BLaER1 treated with 17β-estradiol and CSF1 and Interleukin-3, amounts not matched to agents 10 nM and 100 nM (cell line): Measurements from ENCODE around the gene CELA2B.
A peak's percentile ranks its signal among the peaks of the same experiment; 100 is the strongest.
"Not testable (repeated sequence)": the region's sequence is repeated elsewhere in the genome, so short reads cannot be mapped to it uniquely, and the experiment has no call there.

Experiments used
- H3K27ac ChIP-seq, 11 experiments: shearing (Covaris generic); formaldehyde crosslinking; 2 replicates each; pipeline ENCODE4 v1.8.1; 2022
- H3K27me3 ChIP-seq, 11 experiments: shearing (Covaris generic); formaldehyde crosslinking; 2 replicates each; pipeline ENCODE4 v1.8.1; 2022
- H3K36me3 ChIP-seq, 11 experiments: shearing (Covaris generic); formaldehyde crosslinking; 2 replicates each; pipeline ENCODE4 v1.8.1; 2022
- H3K4me1 ChIP-seq, 10 experiments: shearing (Covaris generic); formaldehyde crosslinking; 2 replicates each; pipeline ENCODE4 v1.8.1; 2022
- H3K4me2 ChIP-seq, 11 experiments: shearing (Covaris generic); formaldehyde crosslinking; 2 replicates each; pipeline ENCODE4 v1.8.1; 2022
- H3K4me3 ChIP-seq, 10 experiments: shearing (Covaris generic); formaldehyde crosslinking; 2 replicates each; pipeline ENCODE4 v1.8.1; 2022
- H3K9ac ChIP-seq, 11 experiments: shearing (Covaris generic); formaldehyde crosslinking; 2 replicates each; pipeline ENCODE4 v1.8.1; 2022
- H3K9me3 ChIP-seq, 11 experiments: shearing (Covaris generic); formaldehyde crosslinking; replicated peaks in 1 of 11; 2 replicates each; pipeline ENCODE4 v1.8.1; 2022
- H4K20me1 ChIP-seq, 11 experiments: shearing (Covaris generic); formaldehyde crosslinking; 2 replicates each; pipeline ENCODE4 v1.8.1; 2022
- Cebpa-rat ChIP-seq, 11 experiments: shearing (Covaris generic); IDR thresholded peaks; 2 replicates each; pipeline ENCODE4 v1.8.1; 2022

CELA2B gene

GRCh38 chr1:15515022-15515663 is 39.2 kb downstream of the CELA2B start:
- Histone ChIP-seq H3K27me3 (no peaks in the 10 kb centered on the region), H3K36me3 (peaks cover 21 to 50% (median 34%) of the 10 kb centered on the region in 11 experiments), H4K20me1 (peaks cover 0 to 3% (median 0%) of the 10 kb centered on the region in 11 experiments; a peak in 3 of 22 replicates), H3K4me1 (peaks cover 14 to 36% (median 26%) of the 10 kb centered on the region in 10 experiments), H3K4me3 (no peak overlapping the region), H3K4me2 (peak overlapping the region; percentile 33 to 86 (median 67)), H3K9me3 (no peaks in the 10 kb centered on the region), H3K27ac (peak overlapping the region in 8 of 11 experiments; percentile 7 to 86 (median 57); a peak in 14 of 22 replicates), H3K9ac (peak overlapping the region in 2 of 11 experiments; percentile 3 to 58; a peak in 3 of 22 replicates)
- no peak for TF ChIP-seq Cebpa-rat (IDR thresholded peaks at IDR 0.05)

GRCh38 chr1:15519625-15520024 is 43.7 kb downstream of the CELA2B start:
- Histone ChIP-seq H3K27ac (no peak overlapping the region), H3K4me1 (peaks cover 28 to 55% (median 44%) of the 10 kb centered on the region in 10 experiments), H3K36me3 (peaks cover 16 to 24% (median 20%) of the 10 kb centered on the region in 11 experiments; a peak in 21 of 22 replicates), H3K4me2 (no peak overlapping the region), H3K9ac (no peak overlapping the region), H4K20me1 (peaks cover 0 to 11% (median 0%) of the 10 kb centered on the region in 11 experiments; a peak in 5 of 22 replicates), H3K4me3 (no peak overlapping the region), H3K9me3 (no peaks in the 10 kb centered on the region), H3K27me3 (no peaks in the 10 kb centered on the region)
- TF ChIP-seq Cebpa-rat (IDR thresholded peaks at IDR 0.05) = no peak

- not testable (repeated sequence) for H3K9ac ChIP-seq, H3K27me3 ChIP-seq, H3K27ac ChIP-seq, H3K4me3 ChIP-seq, H3K9me3 ChIP-seq
- Histone ChIP-seq H3K4me2 (peak overlapping the region in 7 of 11 experiments; percentile 4 to 93 (median 78); a peak in 9 of 22 replicates), H4K20me1 (peaks cover 0 to 11% (median 0%) of the 10 kb centered on the region in 11 experiments; a peak in 5 of 22 replicates), H3K4me1 (peaks cover 26 to 49% (median 40%) of the 10 kb centered on the region in 10 experiments), H3K36me3 (peaks cover 13 to 22% (median 18%) of the 10 kb centered on the region in 11 experiments; a peak in 21 of 22 replicates)
These were observed 45.5 kb downstream of the CELA2B start for GRCh38 chr1:15521206-15521906.

- H3K4me2 ChIP-seq = peak overlapping the region; percentile 72 to 93 (median 80)
- peaks cover 27 to 41% (median 37%) of the 10 kb centered on the region in 10 experiments for H3K4me1 ChIP-seq
- H3K9me3 ChIP-seq = no peaks in the 10 kb centered on the region
- TF ChIP-seq Cebpa-rat (IDR thresholded peaks at IDR 0.05) = no peak
- no peaks in the 10 kb centered on the region for H3K27me3 ChIP-seq
- H3K4me3 ChIP-seq = peak overlapping the region in 1 of 10 experiments; percentile 70; a peak in 1 of 20 replicates
- H3K36me3 ChIP-seq = peaks cover 1 to 13% (median 7%) of the 10 kb centered on the region in 11 experiments; a peak in 20 of 22 replicates
- peak overlapping the region in 2 of 11 experiments; percentile 67 to 79; a peak in 1 of 22 replicates for H3K9ac ChIP-seq
- H3K27ac ChIP-seq = no peak overlapping the region
- peaks cover 0 to 11% (median 0%) of the 10 kb centered on the region in 11 experiments; a peak in 5 of 22 replicates for H4K20me1 ChIP-seq
These were observed 46.6 kb downstream of the CELA2B start for GRCh38 chr1:15522551-15522950.

GRCh38 chr1:15523104-15524020 is 47.5 kb downstream of the CELA2B start:
- Histone ChIP-seq H3K4me3 (peak overlapping the region; percentile 54 to 75 (median 64)), H3K9ac (peak overlapping the region; percentile 31 to 82 (median 72); a peak in 21 of 22 replicates), H3K36me3 (peaks cover 0 to 6% (median 0%) of the 10 kb centered on the region in 11 experiments; a peak in 5 of 22 replicates), H4K20me1 (peaks cover 0 to 11% (median 0%) of the 10 kb centered on the region in 11 experiments; a peak in 5 of 22 replicates), H3K27ac (peak overlapping the region in 8 of 11 experiments; percentile 8 to 70 (median 53); a peak in 13 of 22 replicates), H3K4me2 (peak overlapping the region; percentile 72 to 93 (median 80)), H3K4me1 (peaks cover 33 to 48% (median 44%) of the 10 kb centered on the region in 10 experiments), H3K9me3 (no peaks in the 10 kb centered on the region), H3K27me3 (no peaks in the 10 kb centered on the region)
- TF ChIP-seq Cebpa-rat (IDR thresholded peaks at IDR 0.05) = no peak

- TF ChIP-seq Cebpa-rat (IDR thresholded peaks at IDR 0.05) = no peak
- Histone ChIP-seq H4K20me1 (peaks cover 0 to 11% (median 0%) of the 10 kb centered on the region in 11 experiments; a peak in 5 of 22 replicates), H3K4me2 (peak within 1 kb of the TSS; percentile 83 to 97 (median 94)), H3K9me3 (no peaks in the 10 kb centered on the region), H3K4me1 (peaks cover 33 to 48% (median 44%) of the 10 kb centered on the region in 10 experiments), H3K9ac (peak within 1 kb of the TSS; percentile 72 to 95 (median 82)), H3K27ac (peak within 1 kb of the TSS; percentile 76 to 95 (median 85)), H3K27me3 (no peaks in the 10 kb centered on the region), H3K4me3 (peak within 1 kb of the TSS; percentile 60 to 91 (median 81)), H3K36me3 (peaks cover 0 to 8% (median 0%) of the 10 kb centered on the region in 11 experiments; a peak in 2 of 22 replicates)
These were observed 48.0 kb downstream of the CELA2B start, which contains the start of gene CASP9 for GRCh38 chr1:15524021-15524282. TSS of gene CASP9 (minus strand) at chr1:15524215. CDS start at chr1:15524200, 15 bp downstream.

- Histone ChIP-seq H3K9ac (peak overlapping the region; percentile 72 to 93 (median 82)), H3K4me2 (no peak overlapping the region; a peak in 2 of 22 replicates), H4K20me1 (peaks cover 0 to 11% (median 0%) of the 10 kb centered on the region in 11 experiments; a peak in 4 of 22 replicates), H3K4me1 (peaks cover 33 to 48% (median 44%) of the 10 kb centered on the region in 10 experiments), H3K9me3 (no peaks in the 10 kb centered on the region), H3K4me3 (peak overlapping the region; percentile 54 to 75 (median 64)), H3K27ac (peak overlapping the region; percentile 76 to 95 (median 85)), H3K27me3 (no peaks in the 10 kb centered on the region), H3K36me3 (peaks cover 0 to 11% (median 0%) of the 10 kb centered on the region in 11 experiments; a peak in 3 of 22 replicates)
- peak in 2 of 11 experiments; percentile 58 to 60; a peak in 3 of 22 replicates for TF ChIP-seq Cebpa-rat (IDR thresholded peaks at IDR 0.05)
These were observed 48.6 kb downstream of the CELA2B start for GRCh38 chr1:15524283-15525049.
